ENCODE results near the gene MRC2. TPM values are rescaled to one million over a fixed set of nuclear protein-coding genes. Genes with fewer than 3 reads are reported as not detected.

Gene MRC2
- total RNA-seq, 1 experiment from 2014 or later = 10.7 TPM

GRCh38 chr17:62618647-62619416 lies 8.6 kb upstream of the MRC2 start:
- intact Hi-C loops (cut with micrococcal nuclease) = no loop called here
- no peak overlapping the region for H3K4me3 ChIP-seq (replicated peaks in 1 of 2; ENCODE audit: low read depth in 1 of 2, low read length in 2 of 2)
- no peak overlapping the region for H3K9ac ChIP-seq (ENCODE audit: low read length)
- POLR2A ChIA-PET = no interaction called here
- BruUV-seq (replicated peaks) = no TSS peak
- H3K36me3 ChIP-seq (ENCODE audit: control insufficient read depth in 1 of 2, insufficient read depth in 2 of 2, low read length in 2 of 2) = peaks cover 4 to 11% of the 10 kb centered on the region in 2 experiments; a peak in 2 of 4 replicates
- H3K79me2 ChIP-seq (ENCODE audit: insufficient read depth, low read length) = no peaks in the 10 kb centered on the region
- H3K9me3 ChIP-seq (ENCODE audit: control insufficient read depth in 1 of 2, insufficient read depth in 1 of 2, low read depth in 1 of 2, low read length in 2 of 2) = no peaks in the 10 kb centered on the region
- DNase-seq (ENCODE audit: low read depth, low spot score) = no peak
- no peak overlapping the region for H2AFZ ChIP-seq (ENCODE audit: low read depth, low read length, poor library complexity, severe bottlenecking)
- CTCF ChIA-PET = interaction anchor here (1.0 kb wide), 1 partner anchor 66 kb away, joined by 3 read pairs; no protein-coding TSS in a partner anchor
- H4K20me1 ChIP-seq (ENCODE audit: insufficient read depth) = no peaks in the 10 kb centered on the region
- no peaks in the 10 kb centered on the region for H3K27me3 ChIP-seq (ENCODE audit: insufficient read depth, low read length)
- H3K4me2 ChIP-seq (ENCODE audit: low read length) = no peak overlapping the region
- H3K27ac ChIP-seq (ENCODE audit: low read depth, low read length) = no peak overlapping the region
- H3K9me2 ChIP-seq (ENCODE audit: insufficient read depth) = no peaks in the 10 kb centered on the region
- 0 out of 2 replicates have a peak, but pooled peaks have one; percentile 7 for ATAC-seq
- RAD21 ChIA-PET (ENCODE audit: low non-redundant PET in 1 of 2, low total read pairs in 2 of 2, uncharacterized antibody in 2 of 2, unreplicated experiment in 2 of 2) = no interaction called here
- TF ChIP-seq CEBPB (IDR thresholded peaks at IDR 0.05; ENCODE audit: low read depth) (no peak), EZH2phosphoT487 (IDR thresholded peaks at IDR 0.05; ENCODE audit: borderline replicate concordance) (no peak), YY1 (IDR thresholded peaks at IDR 0.05; ENCODE audit: extremely low read depth, insufficient replicate concordance, low read depth, low read length) (no peak), POLR2A (IDR thresholded peaks at IDR 0.05; ENCODE audit: borderline replicate concordance, extremely low read depth, insufficient read depth, insufficient read length) (no peak), ZBTB33 (IDR thresholded peaks at IDR 0.05; ENCODE audit: extremely low read depth, insufficient replicate concordance, low read length) (no peak), REST (IDR thresholded peaks at IDR 0.05; ENCODE audit: low read depth) (no peak), EGR1 (IDR thresholded peaks at IDR 0.05; ENCODE audit: low read depth) (no peak), ZFX (IDR thresholded peaks at IDR 0.05) (no peak), CBX3 (IDR thresholded peaks at IDR 0.05; ENCODE audit: low read depth) (no peak), EZH2 (IDR thresholded peaks at IDR 0.05) (no peak), ATF3 (IDR thresholded peaks at IDR 0.05) (no peak), MAX (IDR thresholded peaks at IDR 0.05) (no peak), RAD21 (IDR thresholded peaks at IDR 0.05; ENCODE audit: low read depth) (no peak), ZNF274 (IDR thresholded peaks at IDR 0.05; ENCODE audit: low read depth, low read length) (no peak), TCF7L2 (IDR thresholded peaks at IDR 0.05; ENCODE audit: borderline replicate concordance, extremely low read depth, insufficient read depth, insufficient read length) (no peak), SRF (IDR thresholded peaks at IDR 0.05; ENCODE audit: low read depth) (no peak)
- H3K4me1 ChIP-seq (ENCODE audit: control insufficient read depth in 1 of 2, insufficient read depth in 2 of 2, low read length in 2 of 2) = no peaks in the 10 kb centered on the region
